HL-60 (cell line): Measurements from ENCODE around the gene SDK1.

Experiments used
- DNase-seq, 2 experiments: peaks; one replicate each; pipeline ENCODE4 v3.0.0-alpha.2; 2010 to 2020; ENCODE audit warnings: low read depth in 1 of 2, low spot score in 1 of 2
- H3K27ac ChIP-seq: fragments of 250-450 bp; sonication (Bioruptor Pico); replicated peaks from 2 replicates; pipeline ENCODE4 v1.5.1; 2020; ENCODE audit warnings: mild to moderate bottlenecking, moderate library complexity
- H3K27me3 ChIP-seq: fragments of 250-450 bp; sonication (Bioruptor Pico); 2 replicates; pipeline ENCODE4 v1.5.1; 2021; ENCODE audit warnings: mild to moderate bottlenecking, moderate library complexity; ENCODE audit not compliant: insufficient read depth, poor library complexity, severe bottlenecking
- H3K4me3 ChIP-seq: replicated peaks from 2 replicates; pipeline ENCODE4 v1.5.1; 2011; ENCODE audit warnings: mild to moderate bottlenecking, control low read depth, low read length; ENCODE audit not compliant: insufficient read depth
- GABPA ChIP-seq: IDR thresholded peaks from 2 replicates; pipeline ENCODE4 v1.6.1; 2012; ENCODE audit warnings: low read depth
- POLR2AphosphoS5 ChIP-seq: IDR thresholded peaks from 2 replicates; pipeline ENCODE4 v1.6.1; 2012; ENCODE audit warnings: low read depth
- REST ChIP-seq: IDR thresholded peaks from 2 replicates; pipeline ENCODE4 v1.6.1; 2012; ENCODE audit warnings: low read depth; ENCODE audit not compliant: insufficient replicate concordance
- SPI1 ChIP-seq: IDR thresholded peaks from 2 replicates; pipeline ENCODE4 v1.6.1; 2012; ENCODE audit warnings: low read depth, mild to moderate bottlenecking, borderline replicate concordance
- TF ChIP-seq, protein P1 (sequence below): IDR thresholded peaks from one replicate; pipeline ENCODE4 v1.5.1; 2011; ENCODE audit warnings: low read length, control low read depth, inconsistent platforms; ENCODE audit not compliant: insufficient read depth

The SDK1 gene

DNA sequence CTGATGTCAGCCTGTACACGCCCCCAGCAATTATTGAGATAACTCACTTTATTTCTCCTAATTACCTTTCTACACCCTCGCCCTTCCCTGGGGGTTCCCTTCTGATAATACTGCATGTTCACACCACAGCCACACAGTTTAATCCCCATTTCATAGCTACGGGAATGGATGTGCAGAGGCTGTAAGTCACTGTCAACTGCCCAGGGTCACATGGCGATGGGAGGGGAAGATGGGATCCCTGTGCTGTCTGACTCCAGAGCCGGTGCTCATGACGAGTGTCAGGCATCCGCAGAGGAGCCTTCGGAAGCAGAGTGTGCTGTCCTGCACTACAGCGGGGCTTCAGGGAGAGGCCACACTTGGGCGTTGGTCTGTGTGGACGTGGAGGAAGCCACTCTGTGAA lies 688.7 kb downstream of the SDK1 start:
- Histone ChIP-seq H3K27me3 (no peaks in the 10 kb centered on the region), H3K27ac (no peak overlapping the region), H3K4me3 (no peak overlapping the region)
- DNase-seq = no peak
- TF ChIP-seq, protein P1, sequence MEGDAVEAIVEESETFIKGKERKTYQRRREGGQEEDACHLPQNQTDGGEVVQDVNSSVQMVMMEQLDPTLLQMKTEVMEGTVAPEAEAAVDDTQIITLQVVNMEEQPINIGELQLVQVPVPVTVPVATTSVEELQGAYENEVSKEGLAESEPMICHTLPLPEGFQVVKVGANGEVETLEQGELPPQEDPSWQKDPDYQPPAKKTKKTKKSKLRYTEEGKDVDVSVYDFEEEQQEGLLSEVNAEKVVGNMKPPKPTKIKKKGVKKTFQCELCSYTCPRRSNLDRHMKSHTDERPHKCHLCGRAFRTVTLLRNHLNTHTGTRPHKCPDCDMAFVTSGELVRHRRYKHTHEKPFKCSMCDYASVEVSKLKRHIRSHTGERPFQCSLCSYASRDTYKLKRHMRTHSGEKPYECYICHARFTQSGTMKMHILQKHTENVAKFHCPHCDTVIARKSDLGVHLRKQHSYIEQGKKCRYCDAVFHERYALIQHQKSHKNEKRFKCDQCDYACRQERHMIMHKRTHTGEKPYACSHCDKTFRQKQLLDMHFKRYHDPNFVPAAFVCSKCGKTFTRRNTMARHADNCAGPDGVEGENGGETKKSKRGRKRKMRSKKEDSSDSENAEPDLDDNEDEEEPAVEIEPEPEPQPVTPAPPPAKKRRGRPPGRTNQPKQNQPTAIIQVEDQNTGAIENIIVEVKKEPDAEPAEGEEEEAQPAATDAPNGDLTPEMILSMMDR = no peak
- TF ChIP-seq GABPA (no peak), POLR2AphosphoS5 (no peak), SPI1 (no peak), REST (no peak)

GRCh38 chr7:3991731-3992231 lies 690.7 kb downstream of the SDK1 start:
- TF ChIP-seq POLR2AphosphoS5 (no peak), SPI1 (no peak), REST (no peak), GABPA (no peak)
- TF ChIP-seq, protein P1 = no peak
- H3K27ac ChIP-seq = no peak overlapping the region
- no peak for DNase-seq
- no peaks in the 10 kb centered on the region for H3K27me3 ChIP-seq
- H3K4me3 ChIP-seq = no peak overlapping the region

DNA sequence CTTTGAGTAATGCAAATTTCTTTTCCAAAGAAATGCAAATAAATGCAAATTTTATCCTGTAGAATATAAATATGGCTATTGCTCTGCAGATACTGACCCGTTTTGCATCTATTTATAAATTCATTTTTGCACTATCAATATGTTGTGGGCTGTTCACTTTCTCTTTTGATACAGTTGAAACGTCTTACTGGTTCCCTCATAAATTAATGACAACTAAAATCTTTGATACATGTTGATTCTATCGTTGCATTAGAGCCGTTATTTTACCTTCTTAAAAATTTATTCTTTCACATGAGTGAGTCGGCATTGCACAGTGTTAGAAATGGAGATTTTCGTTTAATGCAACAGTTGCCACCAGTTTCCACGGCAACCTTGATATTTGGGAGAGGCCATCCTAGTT lies 691.8 kb downstream of the SDK1 start:
- DNase-seq = no peak

More for the DNA sequence above, 691.8 kb downstream of the SDK1 start:
- no peaks in the 10 kb centered on the region for H3K27me3 ChIP-seq
- TF ChIP-seq GABPA (no peak), POLR2AphosphoS5 (no peak), REST (no peak), SPI1 (no peak)
- TF ChIP-seq, protein P1 = no peak
- no peak overlapping the region for H3K4me3 ChIP-seq
- no peak overlapping the region for H3K27ac ChIP-seq
